C4-2B (cell line): ENCODE data around the gene ACER2.

ENCODE experiments used
- H3K27ac ChIP-seq: fragments of 450-650 bp; 2 replicates; pipeline ENCODE4 v1.5.1; 2017
- CTCF ChIP-seq: fragments of 450-650 bp; conservative IDR thresholded peaks from 2 replicates; pipeline ENCODE4 v1.5.1; 2017; ENCODE audit warnings: mild to moderate bottlenecking
- ZFX ChIP-seq: fragments of 450-650 bp; IDR thresholded peaks from 2 replicates; pipeline ENCODE4 v1.6.1; 2017

Gene ACER2

GRCh38 chr9:19496321-19497050 is 87.7 kb downstream of the ACER2 start:
- no peak for TF ChIP-seq ZFX
- no peak for TF ChIP-seq CTCF
- no peak overlapping the region for H3K27ac ChIP-seq

- H3K27ac ChIP-seq, result no peak overlapping the region
- no peak for TF ChIP-seq ZFX
- no peak for TF ChIP-seq CTCF
Measured at GRCh38 chr9:19497276-19497675, 88.5 kb downstream of the ACER2 start.

- TF ChIP-seq ZFX (no peak), CTCF (no peak)
- no peak overlapping the region for H3K27ac ChIP-seq
Measured at GRCh38 chr9:19498015-19498414, 89.2 kb downstream of the ACER2 start.
